Measurements from ENCODE around the gene DGKI. TPM values are rescaled to one million over a fixed set of nuclear protein-coding genes. Genes with fewer than 3 reads are reported as not detected.
"Not testable (repeated sequence)": the region's sequence is repeated elsewhere in the genome, so short reads cannot be mapped to it uniquely, and the experiment has no call there.

The DGKI gene
- total and polyA plus RNA-seq, 4 donors: 0.01 to 0.37 (median 0.31) TPM

DNA sequence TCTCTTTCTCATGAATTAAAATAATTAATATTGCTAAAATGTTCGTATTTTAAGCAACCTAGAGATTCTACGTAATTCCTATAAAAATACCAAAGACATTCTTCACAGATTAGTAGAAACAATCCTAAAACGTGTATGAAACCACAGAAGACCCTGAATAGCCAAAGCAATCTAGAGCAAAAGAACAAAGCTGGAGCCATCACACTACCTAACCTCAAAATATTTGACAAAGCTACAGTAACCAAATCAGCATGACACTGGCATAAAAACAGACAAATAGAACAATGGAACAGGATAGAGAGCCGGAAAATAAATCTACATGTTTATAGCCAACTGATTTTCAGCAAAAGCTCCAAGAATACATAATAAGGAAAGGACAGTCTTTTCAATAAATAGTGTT, 397.8 kb downstream of the DGKI start:
- DNase-seq (ENCODE audit: low spot score): no peak
- no peaks in the 10 kb centered on the region for H3K9me3 ChIP-seq (ENCODE audit: control insufficient read depth in 4 of 4, low read length in 3 of 4)
- H3K36me3 ChIP-seq (ENCODE audit: control insufficient read depth in 4 of 4, insufficient read depth in 3 of 4, low read depth in 1 of 4, low read length in 3 of 4): peaks cover 0 to 1% (median 0%) of the 10 kb centered on the region in 4 donors
- TF ChIP-seq SP1 (IDR thresholded peaks at IDR 0.05): no peak
- no peak for TF ChIP-seq RAD21 (IDR thresholded peaks at IDR 0.05)
- no peak for TF ChIP-seq RXRA (IDR thresholded peaks at IDR 0.05)
- TF ChIP-seq, protein P1, sequence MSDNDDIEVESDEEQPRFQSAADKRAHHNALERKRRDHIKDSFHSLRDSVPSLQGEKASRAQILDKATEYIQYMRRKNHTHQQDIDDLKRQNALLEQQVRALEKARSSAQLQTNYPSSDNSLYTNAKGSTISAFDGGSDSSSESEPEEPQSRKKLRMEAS (IDR thresholded peaks at IDR 0.05): no peak
- TF ChIP-seq NR2F2 (IDR thresholded peaks at IDR 0.05): no peak
- no peaks in the 10 kb centered on the region for H3K27me3 ChIP-seq (ENCODE audit: control insufficient read depth in 4 of 4, insufficient read depth in 4 of 4, low read length in 3 of 4)
- H3K4me1 ChIP-seq (ENCODE audit: control insufficient read depth in 4 of 4, insufficient read depth in 4 of 4, low read length in 3 of 4): peaks cover 0 to 2% (median 0%) of the 10 kb centered on the region in 4 donors
- H3K9ac ChIP-seq (ENCODE audit: low read depth in 1 of 2, low read length in 2 of 2): no peak overlapping the region
- no peak overlapping the region for H3K4me3 ChIP-seq (ENCODE audit: low read depth in 1 of 3, low read length in 3 of 3)
- no peak overlapping the region for H3K27ac ChIP-seq (ENCODE audit: low read depth in 1 of 2, low read length in 2 of 2)
- 70% methylated on average over 4 of the region's 4 CpGs for WGBS

GRCh38 chr7:137448572-137448971, 398.2 kb downstream of the DGKI start:
- DNase-seq (ENCODE audit: low spot score); H3K4me3 ChIP-seq (ENCODE audit: low read depth in 1 of 3, low read length in 3 of 3); H3K27me3 ChIP-seq (ENCODE audit: control insufficient read depth in 4 of 4, insufficient read depth in 4 of 4, low read length in 3 of 4); H3K27ac ChIP-seq (ENCODE audit: low read depth in 1 of 2, low read length in 2 of 2); H3K9ac ChIP-seq (ENCODE audit: low read depth in 1 of 2, low read length in 2 of 2); H3K4me1 ChIP-seq (ENCODE audit: control insufficient read depth in 4 of 4, insufficient read depth in 4 of 4, low read length in 3 of 4); H3K36me3 ChIP-seq (ENCODE audit: control insufficient read depth in 4 of 4, insufficient read depth in 3 of 4, low read depth in 1 of 4, low read length in 3 of 4); H3K9me3 ChIP-seq (ENCODE audit: control insufficient read depth in 4 of 4, low read length in 3 of 4): not testable (repeated sequence)
- 98% methylated on average over 1 of the region's 1 CpG for WGBS

DNA sequence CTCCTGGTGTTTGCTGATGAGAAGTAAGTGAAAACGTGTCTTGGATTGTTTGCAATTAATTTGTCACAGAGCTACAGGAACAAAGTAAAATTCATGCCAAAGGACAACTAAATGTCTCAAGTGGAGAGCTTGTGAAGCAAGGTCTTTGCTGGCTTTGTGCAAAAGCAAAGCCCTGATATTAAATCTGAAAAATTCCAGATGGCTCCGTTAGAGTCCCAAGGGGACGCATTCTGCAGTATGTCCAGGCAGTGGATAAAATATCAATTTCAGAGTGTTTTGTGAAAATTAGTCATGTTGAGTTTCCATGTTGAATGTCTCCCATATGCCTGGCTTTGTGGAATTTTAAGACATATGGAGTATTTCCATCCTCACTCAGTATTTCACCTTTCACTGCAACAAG, 400.7 kb downstream of the DGKI start:
- DNase-seq (ENCODE audit: low spot score): no peak
- no peak overlapping the region for H3K27ac ChIP-seq (ENCODE audit: low read depth in 1 of 2, low read length in 2 of 2)
- no peaks in the 10 kb centered on the region for H3K4me1 ChIP-seq (ENCODE audit: control insufficient read depth in 4 of 4, insufficient read depth in 4 of 4, low read length in 3 of 4)
- no peaks in the 10 kb centered on the region for H3K9me3 ChIP-seq (ENCODE audit: control insufficient read depth in 4 of 4, low read length in 3 of 4)
- H3K9ac ChIP-seq (ENCODE audit: low read depth in 1 of 2, low read length in 2 of 2): no peak overlapping the region
- TF ChIP-seq REST (IDR thresholded peaks at IDR 0.05): no peak
- TF ChIP-seq SP1 (IDR thresholded peaks at IDR 0.05): no peak
- no peak for TF ChIP-seq FOXA1 (IDR thresholded peaks at IDR 0.05)
- no peak for TF ChIP-seq GABPA (IDR thresholded peaks at IDR 0.05 in 1 of 2, conservative IDR thresholded peaks at IDR 0.05 in 1 of 2)
- no peak for TF ChIP-seq JUND (IDR thresholded peaks at IDR 0.05)
- TF ChIP-seq, protein P1 (IDR thresholded peaks at IDR 0.05): no peak
- no peak for TF ChIP-seq YY1 (IDR thresholded peaks at IDR 0.05)
- H3K36me3 ChIP-seq (ENCODE audit: control insufficient read depth in 4 of 4, insufficient read depth in 3 of 4, low read depth in 1 of 4, low read length in 3 of 4): peaks cover 0 to 1% (median 0%) of the 10 kb centered on the region in 4 donors
- 76% methylated on average over 3 of the region's 3 CpGs for WGBS
- no peaks in the 10 kb centered on the region for H3K27me3 ChIP-seq (ENCODE audit: control insufficient read depth in 4 of 4, insufficient read depth in 4 of 4, low read length in 3 of 4)
- no peak overlapping the region for H3K4me3 ChIP-seq (ENCODE audit: low read depth in 1 of 3, low read length in 3 of 3)

GRCh38 chr7:137445268-137445667, 401.5 kb downstream of the DGKI start:
- no peak for DNase-seq (ENCODE audit: low spot score)
- H3K36me3 ChIP-seq (ENCODE audit: control insufficient read depth in 4 of 4, insufficient read depth in 3 of 4, low read depth in 1 of 4, low read length in 3 of 4): no peaks in the 10 kb centered on the region
- H3K9ac ChIP-seq (ENCODE audit: low read depth in 1 of 2, low read length in 2 of 2): no peak overlapping the region
- no peak overlapping the region for H3K4me3 ChIP-seq (ENCODE audit: low read depth in 1 of 3, low read length in 3 of 3)
- no peak overlapping the region for H3K27ac ChIP-seq (ENCODE audit: low read depth in 1 of 2, low read length in 2 of 2)
- TF ChIP-seq EGR1 (IDR thresholded peaks at IDR 0.05; ENCODE audit: low read depth in 2 of 2): no peak
- no peaks in the 10 kb centered on the region for H3K4me1 ChIP-seq (ENCODE audit: control insufficient read depth in 4 of 4, insufficient read depth in 4 of 4, low read length in 3 of 4)
- H3K9me3 ChIP-seq (ENCODE audit: control insufficient read depth in 4 of 4, low read length in 3 of 4): no peaks in the 10 kb centered on the region
- H3K27me3 ChIP-seq (ENCODE audit: control insufficient read depth in 4 of 4, insufficient read depth in 4 of 4, low read length in 3 of 4): no peaks in the 10 kb centered on the region
- WGBS: 78% methylated on average over 1 of the region's 1 CpG
